H1 (cell line): ENCODE data around the gene PXK. TPM values are rescaled to one million over a fixed set of nuclear protein-coding genes. Genes with fewer than 3 reads are reported as not detected.

Source experiments
- CREB1 ChIP-seq: IDR thresholded peaks from 2 replicates; pipeline ENCODE4 v1.6.1; 2012; ENCODE audit warnings: inconsistent platforms
- RAD21 ChIP-seq, 2 experiments: IDR thresholded peaks in 1 of 2; conservative IDR thresholded peaks in 1 of 2; 2 replicates each; pipeline ENCODE4 v1.6.1; 2011; ENCODE audit warnings: low read depth in 2 of 2, low read length in 2 of 2, improper control_type of control experiment in 1 of 2, inconsistent platforms in 1 of 2, mild to moderate bottlenecking in 1 of 2, moderate library complexity in 1 of 2
- RBBP5 ChIP-seq: IDR thresholded peaks from 2 replicates; pipeline ENCODE4 v1.7.1; 2012; ENCODE audit warnings: low read depth, mild to moderate bottlenecking, inconsistent platforms, low read length, moderate library complexity, borderline replicate concordance
- polyA plus RNA-seq, 7 experiments: library from polyadenylated mRNA; depleted of rRNA in 3 of 7; stranded (reverse) in 5 of 7; unstranded in 2 of 7; fragments of >200 nt in 5 of 7; fragments of 200-250 nt in 2 of 7; gene quantifications; 1 replicate in 5 of 7; 2 replicates in 1 of 7; 4 replicates in 1 of 7; pipeline versions ENCODE4 v1.2.1 to v1.2.3, GENCODE V29; 2011 to 2013; ENCODE audit warnings: missing spikeins in 2 of 7, mixed read lengths in 2 of 7
- total RNA-seq: library from RNA; stranded (reverse); fragmentation: NEBNext Ultra II Directional; extraction: Animal tissue kit (Norgen Biotek cat#: 25700); gene quantifications from 2 replicates; pipeline ENCODE4 v1.2.1, GENCODE V29; 2021

Gene PXK
- total and polyA plus RNA-seq, 2 of the 8 experiments (the other 6 are each of a cell fraction or from before 2014, with no cell fraction given), result 3.5 to 7.1 TPM

- TF ChIP-seq CREB1 (no peak), RAD21 (IDR thresholded peaks at IDR 0.05 in 1 of 2, conservative IDR thresholded peaks at IDR 0.05 in 1 of 2; ENCODE audit: low read depth in 2 of 2, low read length in 2 of 2) (no peak), RBBP5 (no peak)
These were observed 2.7 kb upstream of the PXK start (continued) for GRCh38 chr3:58329922-58330413.
